Frontal cortex (tissue), 4 donors: ENCODE results near the gene SPHKAP. TPM values are rescaled to one million over a fixed set of nuclear protein-coding genes. Genes with fewer than 3 reads are reported as not detected.
"Not testable (repeated sequence)": the region's sequence is repeated elsewhere in the genome, so short reads cannot be mapped to it uniquely, and the experiment has no call there.

Experiments
- DNase-seq, 2 donors: peaks; one replicate each; pipeline ENCODE4 v3.0.0; 2012; ENCODE audit warnings: low spot score in 2 of 2
- FAIRE-seq: peaks from 2 replicates; lab custom pipeline; 2012; peaks lifted over from hg19 to GRCh38; lab: Jason Lieb, UNC
- small RNA-seq: library from RNA; depleted of rRNA; stranded (forward); fragments of <200 nt; gene quantifications from one replicate; pipeline ENCODE3, GENCODE V24; 2014
- total RNA-seq: library from RNA; depleted of rRNA; stranded (reverse); fragments of >200 nt; gene quantifications from one replicate; pipeline ENCODE4 v1.2.3, GENCODE V29; 2014
- donor health status: control.
- donor health status: control.
- donor health status: control.

Gene SPHKAP
- total RNA-seq, 1 donor from 2014 or later = 45.7 TPM

- not testable (repeated sequence) for FAIRE-seq, DNase-seq
These were observed 245.2 kb downstream of the SPHKAP start for GRCh38 chr2:227936249-227936648.

- no peak for DNase-seq
- no peak for FAIRE-seq
These were observed 247.6 kb downstream of the SPHKAP start for GRCh38 chr2:227933884-227934283.

GRCh38 chr2:227932403-227932802 lies 249.1 kb downstream of the SPHKAP start:
- no peak for DNase-seq
- no peak for FAIRE-seq

GRCh38 chr2:227932001-227932400 lies 249.5 kb downstream of the SPHKAP start:
- DNase-seq (no peak), FAIRE-seq (no peak)

Small RNA genes within 50 kb of the gene (small RNA-seq; reads per million reads assigned to genes)
- not detected for gene RNU6-624P
